HuH-7.5 (cell line): Measurements from ENCODE around the gene FCGR3A.

Experiments used
- DNase-seq: peaks from one replicate; pipeline ENCODE4 v3.0.0; 2011; ENCODE audit warnings: low spot score

Gene FCGR3A

GRCh38 chr1:161501234-161501633 lies 48.4 kb downstream of the FCGR3A start:
- no peak for DNase-seq

- DNase-seq = no peak
These were observed 50.2 kb downstream of the FCGR3A start for GRCh38 chr1:161499099-161500039.

- no peak for DNase-seq
These were observed 51.0 kb downstream of the FCGR3A start for GRCh38 chr1:161498646-161499045.

GRCh38 chr1:161497961-161498360 lies 51.7 kb downstream of the FCGR3A start:
- DNase-seq = no peak

GRCh38 chr1:161495490-161495889 lies 54.1 kb downstream of the FCGR3A start:
- DNase-seq = no peak

GRCh38 chr1:161494091-161494735 lies 55.4 kb downstream of the FCGR3A start:
- no peak for DNase-seq

GRCh38 chr1:161492827-161493226 lies 56.8 kb downstream of the FCGR3A start:
- no peak for DNase-seq
